Nephron progenitor cell (in vitro differentiated cells): ENCODE data around the gene UNC13C.

Experiments
- DNase-seq: peaks from one replicate; pipeline ENCODE4 v3.0.0; 2021
- H3K27ac Mint-ChIP-seq: 2 replicates; pipeline ENCODE4 v1.8.0; 2021; ENCODE audit warnings: mild to moderate bottlenecking, moderate library complexity, mixed read lengths
- H3K27me3 Mint-ChIP-seq: 2 replicates; pipeline ENCODE4 v1.8.0; 2021; ENCODE audit warnings: mild to moderate bottlenecking, low read depth, mixed read lengths; ENCODE audit not compliant: poor library complexity
- H3K36me3 Mint-ChIP-seq: 2 replicates; pipeline ENCODE4 v1.8.0; 2021; ENCODE audit warnings: low read depth, mixed read lengths
- H3K4me1 Mint-ChIP-seq: 2 replicates; pipeline ENCODE4 v1.8.0; 2021; ENCODE audit warnings: mixed read lengths
- H3K4me3 Mint-ChIP-seq: 2 replicates; pipeline ENCODE4 v1.8.0; 2021; ENCODE audit warnings: mild to moderate bottlenecking, moderate library complexity, mixed read lengths
- H3K9me3 Mint-ChIP-seq: 2 replicates; pipeline ENCODE4 v1.8.0; 2021; ENCODE audit warnings: mild to moderate bottlenecking, moderate library complexity, mixed read lengths
- CTCF ChIP-seq: fragments of 200-600 bp; sonication (generic); IDR thresholded peaks from 2 replicates; pipeline ENCODE4 v1.5.0; 2021; ENCODE audit warnings: antibody characterized with exemption

The UNC13C gene

DNA sequence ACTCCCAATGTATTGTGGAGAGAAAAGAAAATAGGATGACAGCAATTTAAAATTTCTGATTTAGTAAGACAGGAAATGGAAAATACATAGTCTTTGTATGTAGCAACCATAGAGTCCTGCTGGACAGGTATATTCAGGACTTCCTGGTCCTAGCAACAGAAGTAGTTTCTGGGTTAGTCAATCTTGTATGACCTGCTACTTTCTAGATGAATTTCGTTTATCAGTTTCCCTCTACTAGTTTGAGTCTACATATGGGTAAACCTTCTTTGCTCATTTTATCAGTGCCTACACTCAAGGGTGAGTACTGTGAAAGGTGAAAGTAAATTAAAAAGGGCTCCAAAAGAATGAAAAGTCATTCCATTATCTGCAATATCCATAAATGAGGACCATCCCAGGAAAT, 309.8 kb downstream of the UNC13C start:
- Mint-ChIP-seq H3K4me1 (no peaks in the 10 kb centered on the region), H3K27ac (no peak overlapping the region), H3K4me3 (no peak overlapping the region), H3K36me3 (no peaks in the 10 kb centered on the region), H3K27me3 (peaks cover 3% of the 10 kb centered on the region), H3K9me3 (no peaks in the 10 kb centered on the region)
- no peak for DNase-seq
- TF ChIP-seq CTCF = no peak

- H3K27me3 Mint-ChIP-seq = peaks cover 3% of the 10 kb centered on the region
- H3K4me3 Mint-ChIP-seq = no peak overlapping the region
- no peak for TF ChIP-seq CTCF
- H3K4me1 Mint-ChIP-seq = no peaks in the 10 kb centered on the region
- H3K27ac Mint-ChIP-seq = no peak overlapping the region
- no peaks in the 10 kb centered on the region for H3K9me3 Mint-ChIP-seq
- H3K36me3 Mint-ChIP-seq = no peaks in the 10 kb centered on the region
- no peak for DNase-seq
These were observed 311.4 kb downstream of the UNC13C start for GRCh38 chr15:54289590-54290136.

DNA sequence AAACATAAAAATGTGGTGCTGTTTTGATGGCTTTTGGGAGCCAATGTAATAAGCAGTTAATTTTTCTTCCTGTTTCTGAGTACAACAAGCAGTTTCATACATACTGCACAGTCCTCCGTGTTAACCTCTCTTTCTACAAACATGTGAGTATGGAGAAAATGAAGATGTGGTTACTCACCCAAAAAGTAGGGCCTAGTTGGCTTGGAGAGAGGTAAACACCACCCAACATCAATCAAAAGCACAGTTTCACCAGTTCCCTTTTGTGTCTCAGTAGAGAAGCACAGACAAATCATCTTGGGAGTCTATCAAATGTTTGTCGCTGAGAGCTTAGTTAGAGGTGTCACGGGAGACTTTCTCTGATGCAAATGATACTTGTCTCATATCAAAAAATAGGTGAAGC, 320.2 kb downstream of the UNC13C start:
- no peak for DNase-seq
- H3K27me3 Mint-ChIP-seq = no peaks in the 10 kb centered on the region
- no peaks in the 10 kb centered on the region for H3K9me3 Mint-ChIP-seq
- H3K27ac Mint-ChIP-seq = no peak overlapping the region
- no peaks in the 10 kb centered on the region for H3K4me1 Mint-ChIP-seq
- H3K36me3 Mint-ChIP-seq = no peaks in the 10 kb centered on the region
- no peak overlapping the region for H3K4me3 Mint-ChIP-seq
- TF ChIP-seq CTCF = no peak

DNA sequence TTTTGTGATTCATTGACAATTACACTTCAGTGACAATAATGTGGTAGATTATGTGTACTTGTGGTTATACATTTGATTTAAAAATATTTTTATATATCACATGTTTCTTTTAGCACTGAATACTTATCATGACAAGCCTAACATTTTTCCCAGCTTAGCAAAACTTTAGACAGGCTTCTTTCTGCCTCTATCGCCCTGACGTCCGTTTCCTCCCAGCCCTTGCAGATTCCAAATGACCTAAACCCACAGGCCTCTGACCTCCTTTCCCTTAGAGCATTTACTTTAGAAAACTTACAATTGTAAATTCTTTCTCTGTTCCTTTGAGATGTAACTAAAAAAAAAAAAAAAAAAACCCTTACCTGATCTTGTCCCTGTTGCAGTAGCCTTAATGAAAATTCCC, 326.1 kb downstream of the UNC13C start:
- TF ChIP-seq CTCF = no peak
- no peak for DNase-seq
- Mint-ChIP-seq H3K27me3 (peaks cover 4% of the 10 kb centered on the region), H3K9me3 (no peaks in the 10 kb centered on the region), H3K27ac (no peak overlapping the region), H3K4me1 (no peaks in the 10 kb centered on the region), H3K4me3 (no peak overlapping the region), H3K36me3 (no peaks in the 10 kb centered on the region)

DNA sequence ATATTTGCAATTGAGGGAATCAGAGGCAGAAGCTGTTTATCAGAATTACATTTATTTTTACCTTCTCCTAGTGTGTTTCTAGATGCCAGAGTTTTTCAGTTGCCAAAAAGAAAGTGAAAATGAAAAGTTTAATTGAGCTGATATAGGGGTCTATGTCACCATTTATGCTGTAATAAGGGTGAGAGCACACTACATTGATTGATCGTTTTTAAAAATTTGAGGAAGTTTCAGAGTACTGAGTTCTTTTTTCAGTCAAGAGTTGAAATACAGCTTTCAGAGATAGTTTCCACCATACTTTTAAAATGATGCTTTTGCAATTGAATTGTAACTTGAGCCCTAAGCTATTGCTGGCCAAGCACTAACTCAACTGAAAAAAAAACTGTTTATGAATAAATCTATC, 326.9 kb downstream of the UNC13C start:
- Mint-ChIP-seq H3K9me3 (no peaks in the 10 kb centered on the region), H3K36me3 (no peaks in the 10 kb centered on the region), H3K4me3 (no peak overlapping the region), H3K27ac (no peak overlapping the region), H3K4me1 (no peaks in the 10 kb centered on the region), H3K27me3 (peaks cover 4% of the 10 kb centered on the region)
- no peak for DNase-seq
- TF ChIP-seq CTCF = no peak

DNA sequence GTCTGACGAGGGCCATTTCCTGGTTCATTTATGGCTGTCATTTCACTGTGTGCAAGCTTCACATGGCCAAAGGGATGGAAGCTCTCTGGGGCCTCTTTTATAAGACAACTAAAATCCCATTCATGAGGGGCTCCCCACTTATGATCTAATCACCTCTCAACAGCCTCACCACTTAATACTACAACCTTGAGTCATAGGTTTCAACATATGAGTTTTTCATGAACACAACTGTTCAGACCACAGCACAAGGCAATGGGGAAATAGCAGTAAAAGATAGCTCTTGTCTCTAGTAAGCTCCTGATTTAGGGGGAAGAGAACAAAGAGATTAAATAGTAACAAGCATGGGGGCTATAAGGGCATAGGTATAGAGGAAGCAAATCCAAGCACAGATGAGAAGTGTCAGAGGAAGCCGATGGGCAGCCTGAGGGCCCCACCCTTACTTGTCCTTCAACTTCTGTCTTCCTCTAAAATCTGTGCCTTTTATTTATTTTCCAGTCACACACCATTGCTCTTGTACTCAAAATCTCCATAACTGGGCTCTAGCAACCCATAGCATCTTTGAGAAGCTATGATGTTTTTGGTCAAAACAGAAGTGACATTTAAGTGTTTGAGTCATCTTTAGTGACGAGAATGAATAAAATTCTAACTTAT, 329.1 kb downstream of the UNC13C start:
- H3K4me1 Mint-ChIP-seq = no peaks in the 10 kb centered on the region
- no peak for TF ChIP-seq CTCF
- peaks cover 4% of the 10 kb centered on the region for H3K27me3 Mint-ChIP-seq
- no peak overlapping the region for H3K4me3 Mint-ChIP-seq
- no peak overlapping the region for H3K27ac Mint-ChIP-seq
- H3K9me3 Mint-ChIP-seq = no peaks in the 10 kb centered on the region
- no peaks in the 10 kb centered on the region for H3K36me3 Mint-ChIP-seq
- no peak for DNase-seq
